ENCODE results near the gene ARRB2. TPM values are rescaled to one million over a fixed set of nuclear protein-coding genes. Genes with fewer than 3 reads are reported as not detected.

ARRB2 gene
- total and polyA plus RNA-seq, 2 experiments from 2014 or later: 37.3 to 45.0 TPM

DNA sequence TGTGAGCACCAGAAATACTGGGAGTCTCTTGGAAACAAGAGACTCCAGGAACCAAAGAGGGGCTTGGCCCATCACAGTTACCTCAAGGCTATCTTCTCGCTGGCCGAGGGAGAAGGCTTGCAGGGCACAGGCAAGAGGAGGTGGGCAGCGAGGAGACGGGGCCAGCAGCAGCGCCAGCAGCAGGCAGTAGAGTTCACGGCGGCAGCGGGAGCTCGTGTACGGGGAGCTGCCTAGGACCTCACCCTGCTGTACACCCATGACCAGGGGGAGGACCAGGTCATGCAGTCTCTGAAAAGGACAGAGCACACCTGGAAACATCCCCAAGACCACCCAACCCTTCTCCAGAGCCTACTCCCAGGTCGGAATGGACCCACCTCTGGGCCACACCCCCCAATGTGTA lies 37.3 kb upstream of the ARRB2 start:
- Mint-ChIP-seq H3K36me3 (ENCODE audit: low read depth) (peaks cover 82% of the 10 kb centered on the region), H3K4me3 (no peak overlapping the region)
- ATAC-seq: no peak

DNA sequence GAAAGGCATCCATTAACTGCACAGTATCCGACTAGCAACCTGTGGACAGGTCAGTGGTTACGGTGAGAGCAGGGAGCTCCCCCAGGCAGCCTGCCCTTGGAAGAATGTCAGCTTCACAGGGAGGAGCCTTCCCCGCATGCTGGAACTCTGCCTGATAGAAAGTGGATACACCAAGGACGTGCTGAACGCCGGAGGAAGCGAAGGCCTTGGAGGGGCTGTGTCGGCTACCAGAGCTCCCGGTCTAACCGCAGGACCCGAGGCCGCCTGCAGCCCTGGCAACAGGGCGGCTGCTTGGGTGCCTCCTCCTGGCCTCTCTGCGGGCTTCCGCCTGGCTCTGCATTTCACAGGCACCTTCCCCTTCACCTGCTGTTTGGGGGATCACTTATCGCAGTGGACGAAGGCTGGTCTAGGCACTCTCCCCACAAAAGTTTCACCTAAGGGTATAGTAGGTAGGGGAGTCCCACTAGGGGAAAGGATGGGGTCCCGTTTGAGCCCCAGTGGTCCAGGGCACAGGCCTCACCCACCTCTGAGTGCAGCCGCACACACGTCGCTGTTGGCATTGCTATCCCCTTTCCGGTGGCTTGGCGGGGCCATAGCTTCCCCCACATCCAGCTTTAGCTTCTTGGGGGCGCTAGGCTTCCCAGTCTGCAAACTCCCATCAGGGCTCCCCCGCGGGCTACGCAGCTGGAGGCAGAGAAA lies 36.3 kb upstream of the ARRB2 start:
- Mint-ChIP-seq H3K27me3 (ENCODE audit: insufficient read depth, low read depth, poor library complexity) (peaks cover 4% of the 10 kb centered on the region), H3K9me3 (no peaks in the 10 kb centered on the region; the same call in 2 of the 3 replicates)
- TF ChIP-seq, protein P1, sequence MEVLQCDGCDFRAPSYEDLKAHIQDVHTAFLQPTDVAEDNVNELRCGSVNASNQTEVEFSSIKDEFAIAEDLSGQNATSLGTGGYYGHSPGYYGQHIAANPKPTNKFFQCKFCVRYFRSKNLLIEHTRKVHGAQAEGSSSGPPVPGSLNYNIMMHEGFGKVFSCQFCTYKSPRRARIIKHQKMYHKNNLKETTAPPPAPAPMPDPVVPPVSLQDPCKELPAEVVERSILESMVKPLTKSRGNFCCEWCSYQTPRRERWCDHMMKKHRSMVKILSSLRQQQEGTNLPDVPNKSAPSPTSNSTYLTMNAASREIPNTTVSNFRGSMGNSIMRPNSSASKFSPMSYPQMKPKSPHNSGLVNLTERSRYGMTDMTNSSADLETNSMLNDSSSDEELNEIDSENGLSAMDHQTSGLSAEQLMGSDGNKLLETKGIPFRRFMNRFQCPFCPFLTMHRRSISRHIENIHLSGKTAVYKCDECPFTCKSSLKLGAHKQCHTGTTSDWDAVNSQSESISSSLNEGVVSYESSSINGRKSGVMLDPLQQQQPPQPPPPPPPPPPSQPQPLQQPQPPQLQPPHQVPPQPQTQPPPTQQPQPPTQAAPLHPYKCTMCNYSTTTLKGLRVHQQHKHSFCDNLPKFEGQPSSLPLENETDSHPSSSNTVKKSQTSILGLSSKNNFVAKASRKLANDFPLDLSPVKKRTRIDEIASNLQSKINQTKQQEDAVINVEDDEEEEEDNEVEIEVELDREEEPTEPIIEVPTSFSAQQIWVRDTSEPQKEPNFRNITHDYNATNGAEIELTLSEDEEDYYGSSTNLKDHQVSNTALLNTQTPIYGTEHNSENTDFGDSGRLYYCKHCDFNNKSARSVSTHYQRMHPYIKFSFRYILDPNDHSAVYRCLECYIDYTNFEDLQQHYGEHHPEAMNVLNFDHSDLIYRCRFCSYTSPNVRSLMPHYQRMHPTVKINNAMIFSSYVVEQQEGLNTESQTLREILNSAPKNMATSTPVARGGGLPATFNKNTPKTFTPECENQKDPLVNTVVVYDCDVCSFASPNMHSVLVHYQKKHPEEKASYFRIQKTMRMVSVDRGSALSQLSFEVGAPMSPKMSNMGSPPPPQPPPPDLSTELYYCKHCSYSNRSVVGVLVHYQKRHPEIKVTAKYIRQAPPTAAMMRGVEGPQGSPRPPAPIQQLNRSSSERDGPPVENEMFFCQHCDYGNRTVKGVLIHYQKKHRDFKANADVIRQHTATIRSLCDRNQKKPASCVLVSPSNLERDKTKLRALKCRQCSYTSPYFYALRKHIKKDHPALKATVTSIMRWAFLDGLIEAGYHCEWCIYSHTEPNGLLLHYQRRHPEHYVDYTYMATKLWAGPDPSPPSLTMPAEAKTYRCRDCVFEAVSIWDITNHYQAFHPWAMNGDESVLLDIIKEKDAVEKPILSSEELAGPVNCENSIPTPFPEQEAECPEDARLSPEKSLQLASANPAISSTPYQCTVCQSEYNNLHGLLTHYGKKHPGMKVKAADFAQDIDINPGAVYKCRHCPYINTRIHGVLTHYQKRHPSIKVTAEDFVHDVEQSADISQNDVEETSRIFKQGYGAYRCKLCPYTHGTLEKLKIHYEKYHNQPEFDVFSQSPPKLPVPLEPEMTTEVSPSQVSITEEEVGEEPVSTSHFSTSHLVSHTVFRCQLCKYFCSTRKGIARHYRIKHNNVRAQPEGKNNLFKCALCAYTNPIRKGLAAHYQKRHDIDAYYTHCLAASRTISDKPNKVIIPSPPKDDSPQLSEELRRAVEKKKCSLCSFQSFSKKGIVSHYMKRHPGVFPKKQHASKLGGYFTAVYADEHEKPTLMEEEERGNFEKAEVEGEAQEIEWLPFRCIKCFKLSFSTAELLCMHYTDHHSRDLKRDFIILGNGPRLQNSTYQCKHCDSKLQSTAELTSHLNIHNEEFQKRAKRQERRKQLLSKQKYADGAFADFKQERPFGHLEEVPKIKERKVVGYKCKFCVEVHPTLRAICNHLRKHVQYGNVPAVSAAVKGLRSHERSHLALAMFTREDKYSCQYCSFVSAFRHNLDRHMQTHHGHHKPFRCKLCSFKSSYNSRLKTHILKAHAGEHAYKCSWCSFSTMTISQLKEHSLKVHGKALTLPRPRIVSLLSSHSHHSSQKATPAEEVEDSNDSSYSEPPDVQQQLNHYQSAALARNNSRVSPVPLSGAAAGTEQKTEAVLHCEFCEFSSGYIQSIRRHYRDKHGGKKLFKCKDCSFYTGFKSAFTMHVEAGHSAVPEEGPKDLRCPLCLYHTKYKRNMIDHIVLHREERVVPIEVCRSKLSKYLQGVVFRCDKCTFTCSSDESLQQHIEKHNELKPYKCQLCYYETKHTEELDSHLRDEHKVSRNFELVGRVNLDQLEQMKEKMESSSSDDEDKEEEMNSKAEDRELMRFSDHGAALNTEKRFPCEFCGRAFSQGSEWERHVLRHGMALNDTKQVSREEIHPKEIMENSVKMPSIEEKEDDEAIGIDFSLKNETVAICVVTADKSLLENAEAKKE (CRISPR knock-in tag; IDR thresholded peaks at IDR 0.05): no peak
- TF ChIP-seq STAT1 (IDR thresholded peaks at IDR 0.05; ENCODE audit: unreplicated experiment): no peak

More for the DNA sequence above, 37.3 kb upstream of the ARRB2 start:
- no peak overlapping the region for H3K4me3 ChIP-seq
- H3K27ac Mint-ChIP-seq: no peak overlapping the region
- H3K4me1 ChIP-seq (ENCODE audit: insufficient read depth): no peaks in the 10 kb centered on the region
- H3K36me3 ChIP-seq (ENCODE audit: insufficient read depth): peaks cover 27% of the 10 kb centered on the region
- no peak overlapping the region for H3K27ac ChIP-seq (ENCODE audit: low read depth)
- H3K9me2 ChIP-seq (ENCODE audit: insufficient read depth): no peaks in the 10 kb centered on the region
- H3K4me2 ChIP-seq: no peak overlapping the region
- no peaks in the 10 kb centered on the region for H3K79me2 ChIP-seq (replicated peaks; ENCODE audit: insufficient read depth)
- H4K20me1 ChIP-seq (replicated peaks; ENCODE audit: insufficient read depth): peaks cover 4% of the 10 kb centered on the region; the same call in 1 of the 2 replicates
- DNase-seq (ENCODE audit: low spot score): no peak
- no peaks in the 10 kb centered on the region; the same call in none of the 2 replicates for H3F3A ChIP-seq (replicated peaks; ENCODE audit: low read depth)
- TF ChIP-seq EZH2phosphoT487 (IDR thresholded peaks at IDR 0.05; ENCODE audit: unreplicated experiment) (no peak), CREB1 (CRISPR knock-in tag; IDR thresholded peaks at IDR 0.05; ENCODE audit: low read depth) (no peak), NANOG (IDR thresholded peaks at IDR 0.05; ENCODE audit: borderline replicate concordance) (no peak)
- TF ChIP-seq, protein P2, sequence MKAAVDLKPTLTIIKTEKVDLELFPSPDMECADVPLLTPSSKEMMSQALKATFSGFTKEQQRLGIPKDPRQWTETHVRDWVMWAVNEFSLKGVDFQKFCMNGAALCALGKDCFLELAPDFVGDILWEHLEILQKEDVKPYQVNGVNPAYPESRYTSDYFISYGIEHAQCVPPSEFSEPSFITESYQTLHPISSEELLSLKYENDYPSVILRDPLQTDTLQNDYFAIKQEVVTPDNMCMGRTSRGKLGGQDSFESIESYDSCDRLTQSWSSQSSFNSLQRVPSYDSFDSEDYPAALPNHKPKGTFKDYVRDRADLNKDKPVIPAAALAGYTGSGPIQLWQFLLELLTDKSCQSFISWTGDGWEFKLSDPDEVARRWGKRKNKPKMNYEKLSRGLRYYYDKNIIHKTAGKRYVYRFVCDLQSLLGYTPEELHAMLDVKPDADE (IDR thresholded peaks at IDR 0.05): no peak
- TF ChIP-seq, protein P3, sequence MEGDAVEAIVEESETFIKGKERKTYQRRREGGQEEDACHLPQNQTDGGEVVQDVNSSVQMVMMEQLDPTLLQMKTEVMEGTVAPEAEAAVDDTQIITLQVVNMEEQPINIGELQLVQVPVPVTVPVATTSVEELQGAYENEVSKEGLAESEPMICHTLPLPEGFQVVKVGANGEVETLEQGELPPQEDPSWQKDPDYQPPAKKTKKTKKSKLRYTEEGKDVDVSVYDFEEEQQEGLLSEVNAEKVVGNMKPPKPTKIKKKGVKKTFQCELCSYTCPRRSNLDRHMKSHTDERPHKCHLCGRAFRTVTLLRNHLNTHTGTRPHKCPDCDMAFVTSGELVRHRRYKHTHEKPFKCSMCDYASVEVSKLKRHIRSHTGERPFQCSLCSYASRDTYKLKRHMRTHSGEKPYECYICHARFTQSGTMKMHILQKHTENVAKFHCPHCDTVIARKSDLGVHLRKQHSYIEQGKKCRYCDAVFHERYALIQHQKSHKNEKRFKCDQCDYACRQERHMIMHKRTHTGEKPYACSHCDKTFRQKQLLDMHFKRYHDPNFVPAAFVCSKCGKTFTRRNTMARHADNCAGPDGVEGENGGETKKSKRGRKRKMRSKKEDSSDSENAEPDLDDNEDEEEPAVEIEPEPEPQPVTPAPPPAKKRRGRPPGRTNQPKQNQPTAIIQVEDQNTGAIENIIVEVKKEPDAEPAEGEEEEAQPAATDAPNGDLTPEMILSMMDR (conservative IDR thresholded peaks at IDR 0.05; ENCODE audit: low read depth in 2 of 2): no peak
- H3K4me1 Mint-ChIP-seq: peaks cover 2% of the 10 kb centered on the region; the same call in 2 of the 3 replicates
- no peak overlapping the region for H2AFZ ChIP-seq
- H3K27me3 Mint-ChIP-seq (ENCODE audit: insufficient read depth, low read depth, poor library complexity): peaks cover 4% of the 10 kb centered on the region
- no peaks in the 10 kb centered on the region for H3K27me3 ChIP-seq (ENCODE audit: insufficient read depth)
- H3K9me3 Mint-ChIP-seq: no peaks in the 10 kb centered on the region; the same call in 2 of the 3 replicates

More for the DNA sequence above, 36.3 kb upstream of the ARRB2 start:
- Histone ChIP-seq H3K9me2 (ENCODE audit: insufficient read depth) (no peaks in the 10 kb centered on the region), H3F3A (replicated peaks; ENCODE audit: low read depth) (no peaks in the 10 kb centered on the region; the same call in none of the 2 replicates), H3K27ac (ENCODE audit: low read depth) (no peak overlapping the region), H3K4me2 (no peak overlapping the region), H2AFZ (no peak overlapping the region), H3K27me3 (ENCODE audit: insufficient read depth) (no peaks in the 10 kb centered on the region), H3K4me1 (ENCODE audit: insufficient read depth) (no peaks in the 10 kb centered on the region), H3K4me3 (no peak overlapping the region), H3K36me3 (ENCODE audit: insufficient read depth) (peaks cover 27% of the 10 kb centered on the region), H3K79me2 (replicated peaks; ENCODE audit: insufficient read depth) (no peaks in the 10 kb centered on the region), H4K20me1 (replicated peaks; ENCODE audit: insufficient read depth) (peaks cover 4% of the 10 kb centered on the region)
- Mint-ChIP-seq H3K4me3 (no peak overlapping the region), H3K36me3 (ENCODE audit: low read depth) (peaks cover 88% of the 10 kb centered on the region), H3K27ac (no peak overlapping the region), H3K4me1 (no peaks in the 10 kb centered on the region; the same call in 2 of the 3 replicates)
- ATAC-seq: no peak
- DNase-seq (ENCODE audit: low spot score): no peak
